ENCODE results near the gene NFE2L3.

DNA sequence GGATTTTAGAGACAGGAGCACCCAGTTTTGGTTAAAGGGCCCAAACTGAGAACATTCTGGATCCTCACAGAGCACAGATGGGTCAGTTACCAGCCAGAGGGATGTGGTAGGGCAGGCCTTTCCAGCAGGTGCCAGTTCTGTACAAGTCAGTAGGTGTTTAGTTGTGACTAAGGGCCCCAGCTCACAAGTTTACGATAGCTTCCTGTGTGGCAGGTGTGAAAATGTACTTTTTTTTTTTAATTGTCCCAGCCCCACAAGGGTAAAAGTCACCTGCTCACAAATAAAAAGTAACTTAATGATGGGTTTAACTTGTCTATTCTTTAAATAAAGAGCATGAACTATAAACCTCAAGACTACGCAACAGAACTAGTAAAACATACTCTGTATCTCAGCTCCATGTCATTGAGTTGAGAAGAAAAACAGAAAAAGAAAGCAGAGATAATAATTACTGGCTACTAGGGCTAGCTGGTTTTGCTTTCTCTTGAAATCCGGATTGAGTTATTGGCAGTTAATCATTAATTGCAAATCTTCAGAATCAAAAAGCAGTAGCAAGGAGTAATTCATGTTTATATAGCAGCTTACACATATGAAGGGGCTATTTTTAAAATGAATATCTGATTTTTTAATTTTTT lies 15.4 kb downstream of the NFE2L3 start:
- TF ChIP-seq CTCF (IDR thresholded peaks at IDR 0.05), result no peak
- no peak for TF ChIP-seq EZH2 (IDR thresholded peaks at IDR 0.05; ENCODE audit: borderline replicate concordance, insufficient read depth, low read depth, low read length, poor library complexity, severe bottlenecking)
